H1 (cell line): Measurements from ENCODE around the gene PODN. TPM values are rescaled to one million over a fixed set of nuclear protein-coding genes. Genes with fewer than 3 reads are reported as not detected.

Experiments used
- CTCF ChIA-PET: fragments of 300-600 bp; sonication (Branson Sonifier 250); formaldehyde crosslinking; loops from one replicate; lab custom pipeline; 2021; ENCODE audit not compliant: partially characterized antibody; lab: Charles Lee
- POLR2A ChIA-PET: fragments of 300-600 bp; sonication (Branson Sonifier 250); formaldehyde crosslinking; loops from one replicate; lab custom pipeline; 2021; ENCODE audit warnings: inconsistent platforms; ENCODE audit not compliant: partially characterized antibody; lab: Charles Lee
- DNase-seq, 2 experiments: peaks; one replicate each; pipeline versions ENCODE4 v3.0.0 to v3.0.0-alpha.2; 2010 to 2022; ENCODE audit warnings: low spot score in 2 of 2, low read depth in 1 of 2, mixed read lengths in 1 of 2
- FAIRE-seq: peaks from 2 replicates; lab custom pipeline; 2011; peaks lifted over from hg19 to GRCh38; lab: Jason Lieb, UNC
- H2AFZ ChIP-seq: 2 replicates; pipeline ENCODE4 v1.8.1; 2012; ENCODE audit warnings: low read length, inconsistent platforms
- H2AK5ac ChIP-seq: 2 replicates; pipeline ENCODE4 v1.6.1; 2013; ENCODE audit warnings: low read depth, low read length
- H2BK120ac ChIP-seq: replicated peaks from 2 replicates; pipeline ENCODE3; 2013; ENCODE audit warnings: low read depth, low read length, inconsistent platforms
- H2BK12ac ChIP-seq: 2 replicates; pipeline ENCODE4 v1.6.1; 2013; ENCODE audit warnings: low read depth, low read length
- H2BK15ac ChIP-seq: 2 replicates; pipeline ENCODE4 v1.6.1; 2013; ENCODE audit warnings: low read length
- H2BK20ac ChIP-seq: 2 replicates; pipeline ENCODE4 v1.6.1; 2013; ENCODE audit warnings: low read length
- H2BK5ac ChIP-seq: 2 replicates; pipeline ENCODE4 v1.6.1; 2013; ENCODE audit warnings: low read depth, low read length
- H3K14ac ChIP-seq: 2 replicates; pipeline ENCODE4 v1.6.1; 2013; ENCODE audit warnings: inconsistent platforms; ENCODE audit not compliant: insufficient read length
- H3K18ac ChIP-seq: 2 replicates; pipeline ENCODE4 v1.6.1; 2013; ENCODE audit warnings: low read length; ENCODE audit errors: extremely low read depth
- H3K23ac ChIP-seq: 2 replicates; pipeline ENCODE4 v1.6.1; 2013; ENCODE audit warnings: inconsistent platforms; ENCODE audit not compliant: insufficient read length
- H3K23me2 ChIP-seq: 2 replicates; pipeline ENCODE4 v1.6.1; 2013; ENCODE audit warnings: low read depth, low read length
- H3K27ac ChIP-seq: 2 replicates; pipeline ENCODE4 v1.6.1; 2011; ENCODE audit warnings: low read depth, low read length, inconsistent platforms
- H3K27me3 ChIP-seq, 4 experiments: replicated peaks in 1 of 4; 1 replicate in 1 of 4; 2 replicates in 3 of 4; pipeline versions ENCODE4 v1.6.1 to v1.8.1; 2011 to 2013; ENCODE audit warnings: low read length in 3 of 4, mild to moderate bottlenecking in 3 of 4, inconsistent platforms in 2 of 4, mixed read lengths in 2 of 4, moderate library complexity in 1 of 4; ENCODE audit not compliant: control insufficient read depth in 3 of 4, insufficient read depth in 3 of 4; ENCODE audit errors: extremely low read depth in 1 of 4
- H3K36me3 ChIP-seq, 4 experiments: 2 replicates each; pipeline versions ENCODE4 v1.6.1 to v1.8.1; 2011 to 2013; ENCODE audit warnings: mild to moderate bottlenecking in 4 of 4, low read length in 3 of 4, moderate library complexity in 2 of 4, control low read depth in 1 of 4, inconsistent platforms in 1 of 4; ENCODE audit not compliant: insufficient read depth in 4 of 4, control insufficient read depth in 2 of 4
- H3K4ac ChIP-seq: replicated peaks from 2 replicates; pipeline ENCODE3; 2013; ENCODE audit warnings: low read length, low read depth, mixed read lengths, inconsistent platforms; ENCODE audit not compliant: insufficient read length
- H3K4me1 ChIP-seq, 4 experiments: replicated peaks in 1 of 4; 1 replicate in 1 of 4; 2 replicates in 3 of 4; pipeline versions ENCODE4 v1.6.1 to v1.8.1; 2011 to 2013; ENCODE audit warnings: low read length in 3 of 4, inconsistent platforms in 2 of 4, mixed read lengths in 1 of 4; ENCODE audit not compliant: insufficient read depth in 4 of 4, control insufficient read depth in 3 of 4
- H3K4me2 ChIP-seq, 2 experiments: 2 replicates each; pipeline versions ENCODE4 v1.6.1 to v1.8.1; 2011 to 2013; ENCODE audit warnings: low read depth in 2 of 2, low read length in 2 of 2, control low read depth in 1 of 2, inconsistent platforms in 1 of 2, mild to moderate bottlenecking in 1 of 2; ENCODE audit not compliant: insufficient read depth in 1 of 2
- H3K4me3 ChIP-seq, 4 experiments: fragments of 200-600, 300-600 bp in 1 of 4; sonication (generic), shearing (Covaris generic), sonication (Bioruptor Twin) in 1 of 4; 2 replicates each; pipeline versions ENCODE4 v1.5.1 to v1.8.1; 2011 to 2016; ENCODE audit warnings: low read length in 4 of 4, low read depth in 3 of 4, control low read depth in 2 of 4, inconsistent platforms in 2 of 4, mild to moderate bottlenecking in 2 of 4, mixed read lengths in 1 of 4, moderate library complexity in 1 of 4; ENCODE audit not compliant: insufficient read depth in 2 of 4; ENCODE audit errors: extremely low read depth in 1 of 4
- H3K56ac ChIP-seq: replicated peaks from 2 replicates; pipeline ENCODE3; 2013; ENCODE audit warnings: low read depth, mild to moderate bottlenecking, mixed read lengths, low read length, inconsistent platforms; ENCODE audit not compliant: insufficient read length
- H3K79me1 ChIP-seq: 2 replicates; pipeline ENCODE4 v1.6.1; 2013; ENCODE audit warnings: low read depth, low read length, control low read depth
- H3K79me2 ChIP-seq, 2 experiments: 2 replicates each; pipeline versions ENCODE4 v1.6.1 to v1.8.1; 2012 to 2013; ENCODE audit warnings: low read length in 2 of 2, mild to moderate bottlenecking in 2 of 2, inconsistent platforms in 1 of 2; ENCODE audit not compliant: insufficient read depth in 2 of 2, control insufficient read depth in 1 of 2
- H3K9ac ChIP-seq, 4 experiments: replicated peaks in 1 of 4; 1 replicate in 1 of 4; 2 replicates in 3 of 4; pipeline versions ENCODE4 v1.6.1 to v1.8.1; 2011 to 2013; ENCODE audit warnings: low read depth in 3 of 4, low read length in 3 of 4, control low read depth in 2 of 4, mild to moderate bottlenecking in 2 of 4, moderate library complexity in 2 of 4, inconsistent platforms in 1 of 4; ENCODE audit errors: extremely low read depth in 1 of 4
- H3K9me3 ChIP-seq, 2 experiments: 2 replicates each; pipeline versions ENCODE4 v1.6.1 to v1.8.1; 2012 to 2013; ENCODE audit warnings: mild to moderate bottlenecking in 2 of 2, moderate library complexity in 2 of 2, control low read depth in 1 of 2, inconsistent platforms in 1 of 2, low read depth in 1 of 2, low read length in 1 of 2, mixed read lengths in 1 of 2; ENCODE audit not compliant: insufficient read depth in 2 of 2
- H4K20me1 ChIP-seq, 2 experiments: replicated peaks in 1 of 2; 2 replicates each; pipeline versions ENCODE3 to v1.8.1; 2011 to 2013; ENCODE audit warnings: inconsistent platforms in 2 of 2, low read length in 2 of 2, mild to moderate bottlenecking in 1 of 2; ENCODE audit not compliant: insufficient read depth in 2 of 2, control insufficient read depth in 1 of 2
- H4K5ac ChIP-seq: 2 replicates; pipeline ENCODE4 v1.6.1; 2013; ENCODE audit warnings: low read length, low read depth, mixed read lengths, inconsistent platforms; ENCODE audit not compliant: insufficient read length
- H4K8ac ChIP-seq: 2 replicates; pipeline ENCODE4 v1.8.0; 2013; ENCODE audit warnings: mild to moderate bottlenecking, moderate library complexity, low read length, inconsistent platforms; ENCODE audit not compliant: insufficient read depth; ENCODE audit errors: extremely low read depth
- H4K91ac ChIP-seq: replicated peaks from 2 replicates; pipeline ENCODE3; 2013; ENCODE audit warnings: low read length, mixed read lengths, inconsistent platforms; ENCODE audit not compliant: insufficient read length
- BRCA1 ChIP-seq: IDR thresholded peaks from 2 replicates; pipeline ENCODE4 v1.6.1; 2012; ENCODE audit warnings: low read depth, low read length, improper control_type of control experiment
- CEBPB ChIP-seq: IDR thresholded peaks from 2 replicates; pipeline ENCODE4 v1.6.1; 2012; ENCODE audit warnings: low read depth, low read length
- CREB1 ChIP-seq: IDR thresholded peaks from 2 replicates; pipeline ENCODE4 v1.6.1; 2012; ENCODE audit warnings: inconsistent platforms
- NANOG ChIP-seq: IDR thresholded peaks from 2 replicates; pipeline ENCODE4 v1.6.1; 2011; ENCODE audit warnings: low read length, low read depth, mild to moderate bottlenecking, inconsistent platforms; ENCODE audit not compliant: insufficient read depth, poor library complexity, severe bottlenecking
- NRF1 ChIP-seq: IDR thresholded peaks from 2 replicates; pipeline ENCODE4 v1.6.1; 2011; ENCODE audit warnings: mild to moderate bottlenecking, low read depth, low read length, improper control_type of control experiment
- RAD21 ChIP-seq, 2 experiments: IDR thresholded peaks in 1 of 2; conservative IDR thresholded peaks in 1 of 2; 2 replicates each; pipeline ENCODE4 v1.6.1; 2011; ENCODE audit warnings: low read depth in 2 of 2, low read length in 2 of 2, improper control_type of control experiment in 1 of 2, inconsistent platforms in 1 of 2, mild to moderate bottlenecking in 1 of 2, moderate library complexity in 1 of 2
- RBBP5 ChIP-seq: IDR thresholded peaks from 2 replicates; pipeline ENCODE4 v1.7.1; 2012; ENCODE audit warnings: low read depth, mild to moderate bottlenecking, inconsistent platforms, low read length, moderate library complexity, borderline replicate concordance
- RFX5 ChIP-seq: IDR thresholded peaks from 2 replicates; pipeline ENCODE4 v1.6.1; 2011; ENCODE audit warnings: low read depth, low read length, improper control_type of control experiment, borderline replicate concordance
- SIX5 ChIP-seq: IDR thresholded peaks from 2 replicates; pipeline ENCODE4 v1.6.1; 2011; ENCODE audit warnings: mild to moderate bottlenecking, low read depth, low read length
- SP4 ChIP-seq: IDR thresholded peaks from 2 replicates; pipeline ENCODE4 v1.6.1; 2012; ENCODE audit warnings: low read length, inconsistent platforms
- TAF1 ChIP-seq: IDR thresholded peaks from 2 replicates; pipeline ENCODE4 v1.6.1; 2011; ENCODE audit warnings: mild to moderate bottlenecking, low read depth, low read length
- TAF7 ChIP-seq: optimal IDR thresholded peaks from 2 replicates; pipeline ENCODE3; 2011; ENCODE audit warnings: low read depth, mild to moderate bottlenecking, inconsistent platforms, low read length, moderate library complexity, borderline replicate concordance
- TBP ChIP-seq: IDR thresholded peaks from 2 replicates; pipeline ENCODE4 v1.6.1; 2011; ENCODE audit warnings: low read depth, low read length, improper control_type of control experiment
- ZNF274 ChIP-seq: IDR thresholded peaks from 2 replicates; pipeline ENCODE4 v1.7.0; 2012; ENCODE audit warnings: low read length, borderline replicate concordance; ENCODE audit errors: extremely low read depth
- WGBS, 2 experiments: shearing (Covaris generic) in 1 of 2; methylation state at CpG; one replicate each; pipeline versions ENCODE4 v1.1.6 to v1.1.7; 2013 to 2015; ENCODE audit warnings: low lambda C conversion rate in 2 of 2, mixed read lengths in 2 of 2, inconsistent platforms in 1 of 2, low coverage in 1 of 2, missing lambda C conversion rate in 1 of 2; ENCODE audit not compliant: insufficient replicate concordance in 2 of 2, insufficient coverage in 1 of 2, insufficient read length in 1 of 2; ENCODE audit errors: extremely low coverage in 1 of 2, missing lambda C conversion rate in 1 of 2; 5-methylcytosine and 5-hydroxymethylcytosine counted together
- polyA plus RNA-seq, 7 experiments: library from polyadenylated mRNA; depleted of rRNA in 3 of 7; stranded (reverse) in 5 of 7; unstranded in 2 of 7; fragments of >200 nt in 5 of 7; fragments of 200-250 nt in 2 of 7; gene quantifications; 1 replicate in 5 of 7; 2 replicates in 1 of 7; 4 replicates in 1 of 7; pipeline versions ENCODE4 v1.2.1 to v1.2.3, GENCODE V29; 2011 to 2013; ENCODE audit warnings: missing spikeins in 2 of 7, mixed read lengths in 2 of 7
- total RNA-seq: library from RNA; stranded (reverse); fragmentation: NEBNext Ultra II Directional; extraction: Animal tissue kit (Norgen Biotek cat#: 25700); gene quantifications from 2 replicates; pipeline ENCODE4 v1.2.1, GENCODE V29; 2021
- TF ChIP-seq, protein P1 (sequence below): IDR thresholded peaks from 2 replicates; pipeline ENCODE4 v1.6.1; 2012; ENCODE audit warnings: inconsistent platforms

PODN gene
- total and polyA plus RNA-seq, 2 of the 8 experiments (the other 6 are each of a cell fraction or from before 2014, with no cell fraction given), result 0.11 to 0.17 TPM

DNA sequence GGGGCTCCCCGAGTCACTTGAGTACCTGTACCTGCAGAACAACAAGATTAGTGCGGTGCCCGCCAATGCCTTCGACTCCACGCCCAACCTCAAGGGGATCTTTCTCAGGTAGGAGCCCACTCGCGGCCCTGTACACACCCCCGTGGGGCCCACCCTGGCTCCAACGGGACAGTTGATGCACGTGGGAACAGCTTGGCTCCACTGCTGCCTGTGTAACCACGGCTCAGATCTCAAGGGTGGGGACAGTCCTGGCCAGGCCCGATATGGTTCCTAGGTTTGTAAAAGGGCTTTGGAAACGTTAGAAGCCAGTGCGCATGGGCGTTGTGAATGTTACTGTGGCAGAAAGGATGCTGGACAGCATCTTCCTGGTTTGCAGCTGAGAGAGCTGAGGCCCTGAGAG is 18.8 kb downstream of the PODN start:
- Histone ChIP-seq H4K8ac (peak overlapping the region; percentile 79; the same call in 1 of the 2 replicates), H2AFZ (no peak overlapping the region), H2BK12ac (no peak overlapping the region), H3K79me1 (no peaks in the 10 kb centered on the region), H3K18ac (no peak overlapping the region; the same call in 1 of the 2 replicates), H4K91ac (no peak overlapping the region), H2BK20ac (no peak overlapping the region), H3K4me1 (peaks cover 0 to 18% (median 9%) of the 10 kb centered on the region in 4 experiments; a peak in 6 of 7 replicates), H3K27me3 (no peaks in the 10 kb centered on the region; a peak in 1 of 7 replicates), H3K27ac (no peak overlapping the region), H3K23ac (no peak overlapping the region), H3K4me3 (no peak overlapping the region), H3K79me2 (no peaks in the 10 kb centered on the region), H3K36me3 (no peaks in the 10 kb centered on the region), H4K5ac (no peak overlapping the region), H2BK15ac (no peak overlapping the region), H3K23me2 (0 out of 2 replicates have a peak, but pooled peaks cover 2% of the 10 kb centered on the region), H3K4ac (no peak overlapping the region), H3K14ac (no peak overlapping the region), H2AK5ac (no peak overlapping the region), H3K56ac (no peak overlapping the region), H2BK5ac (no peak overlapping the region), H4K20me1 (peaks cover 0 to 2% of the 10 kb centered on the region in 2 experiments), H3K9me3 (no peaks in the 10 kb centered on the region), H3K4me2 (no peak overlapping the region), H3K9ac (no peak overlapping the region), H2BK120ac (no peak overlapping the region)
- POLR2A ChIA-PET, result no interaction called here
- CTCF ChIA-PET, result interaction anchor here (1.0 to 3.5 kb wide), 5 partner anchors 11 to 101 kb away, joined by 3 to 14 read pairs (median 4); no protein-coding TSS in a partner anchor
- no peak for DNase-seq
- WGBS, 2 experiments, result 90% methylated on average over 15 of the region's 15 CpGs; no CpG with 5 or more reads in 1 of the 2 experiments
- no peak for FAIRE-seq
- TF ChIP-seq RFX5 (no peak), TAF7 (no peak), RBBP5 (no peak), TAF1 (no peak), TBP (no peak), NANOG (no peak), BRCA1 (no peak), ZNF274 (no peak), NRF1 (no peak), SIX5 (no peak), SP4 (no peak), RAD21 (IDR thresholded peaks at IDR 0.05 in 1 of 2, conservative IDR thresholded peaks at IDR 0.05 in 1 of 2; ENCODE audit: low read depth in 2 of 2, low read length in 2 of 2) (no peak), CREB1 (no peak), CEBPB (no peak)
- TF ChIP-seq, protein P1, sequence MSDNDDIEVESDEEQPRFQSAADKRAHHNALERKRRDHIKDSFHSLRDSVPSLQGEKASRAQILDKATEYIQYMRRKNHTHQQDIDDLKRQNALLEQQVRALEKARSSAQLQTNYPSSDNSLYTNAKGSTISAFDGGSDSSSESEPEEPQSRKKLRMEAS, result no peak
